HG03097 (cell line): ENCODE results near the gene PHF21B.

Source experiments
- ATAC-seq: cut with Tn5 transposase; IDR thresholded peaks from one replicate; pipeline ENCODE4 v1.9.1; 2021; ENCODE audit not compliant: unreplicated experiment, low FRiP score

Gene PHF21B

DNA sequence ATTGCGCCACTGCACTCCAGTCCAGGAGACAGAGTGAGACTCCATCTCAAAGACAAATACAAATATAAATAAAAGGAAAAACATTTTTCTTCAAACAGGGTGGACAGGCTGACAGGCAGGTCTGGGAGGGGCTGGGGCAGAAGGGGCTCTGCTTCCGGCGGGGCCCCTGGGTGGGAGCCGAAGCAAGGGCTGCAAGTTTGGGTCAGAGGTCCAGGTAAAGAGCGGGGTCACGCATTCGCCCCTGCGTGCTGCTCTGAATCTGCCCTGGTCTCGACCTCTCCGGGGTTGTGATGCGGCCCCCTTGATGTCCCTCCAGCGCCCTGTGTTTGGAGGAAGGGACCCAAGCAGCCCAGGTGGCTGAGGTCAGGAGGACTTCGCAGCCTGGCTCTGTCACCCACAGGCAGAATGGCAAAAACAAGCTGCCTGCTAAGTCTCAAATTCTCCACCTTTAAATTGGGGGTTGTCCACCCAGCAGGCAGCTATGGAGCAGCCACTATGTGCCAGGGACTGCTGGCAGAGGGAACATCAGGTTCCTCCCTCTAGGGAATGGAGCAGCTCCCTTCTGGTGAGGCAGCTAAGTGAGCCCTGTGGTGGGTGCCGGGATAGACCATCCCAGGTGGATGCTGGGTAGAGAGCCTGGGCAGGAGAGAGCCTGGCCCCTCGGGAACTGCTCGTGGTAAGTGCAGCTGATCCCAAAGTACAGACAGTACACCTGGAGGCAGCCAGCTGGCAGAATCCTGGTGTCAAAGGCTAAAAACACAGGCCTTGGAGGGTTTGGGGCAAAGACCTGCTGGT, 10.3 kb upstream of the PHF21B start:
- ATAC-seq, result no peak

DNA sequence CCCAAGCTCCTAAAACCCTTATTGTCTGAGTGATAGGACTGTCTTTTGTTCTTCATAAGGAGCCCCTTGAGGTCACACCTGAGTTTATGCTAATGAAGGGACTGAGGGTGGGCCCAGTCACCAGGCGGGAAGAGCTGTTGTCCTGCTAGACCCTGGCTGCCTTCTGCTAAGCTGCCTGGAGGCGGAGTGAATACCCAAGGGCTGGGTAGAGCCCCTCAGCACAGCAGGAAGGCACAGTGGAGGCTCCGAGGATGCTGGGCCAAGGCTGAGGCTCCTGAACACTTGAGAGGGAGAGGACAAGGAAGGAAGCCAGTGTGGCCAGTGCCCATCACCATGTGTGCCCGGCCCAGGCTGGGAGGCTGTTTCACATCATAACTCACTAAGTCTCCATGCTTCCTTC, 4.8 kb upstream of the PHF21B start:
- ATAC-seq, result no peak

DNA sequence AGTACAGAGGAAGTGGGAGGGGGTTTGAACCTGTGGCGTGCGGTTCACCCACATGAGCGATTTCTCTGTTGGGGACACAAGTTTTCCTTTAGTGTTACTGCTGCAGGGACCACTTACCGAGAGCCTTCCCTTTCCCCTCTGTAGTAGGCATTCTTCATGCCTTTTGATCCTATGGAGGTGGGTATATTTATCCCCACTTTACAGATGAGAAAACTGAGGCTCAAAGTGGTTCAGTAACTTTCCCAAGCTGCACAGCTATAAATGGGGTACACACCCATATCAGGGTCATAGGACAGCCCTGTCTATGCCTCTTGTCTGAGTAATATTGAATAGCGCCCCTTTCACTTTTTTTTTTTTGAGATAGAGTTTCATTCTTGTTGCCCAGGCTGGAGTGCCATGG, 3.3 kb upstream of the PHF21B start:
- ATAC-seq, result no peak

DNA sequence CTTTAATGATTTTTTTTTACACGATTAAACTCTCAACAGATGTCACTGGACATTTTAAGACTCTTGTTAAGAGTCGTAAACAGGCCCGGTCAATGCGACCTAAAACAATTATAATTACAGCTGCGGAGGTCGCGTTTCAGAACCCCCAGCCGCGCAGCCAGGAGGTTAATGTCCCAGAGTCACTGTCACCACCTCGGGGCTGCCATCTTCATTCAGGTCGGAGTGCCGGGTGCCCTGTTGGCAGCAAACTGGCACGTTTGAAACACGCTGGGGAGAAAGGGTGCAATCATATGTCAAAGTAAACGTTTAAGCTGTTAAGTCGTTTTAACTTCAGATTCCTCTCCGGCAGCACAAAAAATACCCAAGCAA, 711 bp upstream of the PHF21B start:
- ATAC-seq, result no peak

DNA sequence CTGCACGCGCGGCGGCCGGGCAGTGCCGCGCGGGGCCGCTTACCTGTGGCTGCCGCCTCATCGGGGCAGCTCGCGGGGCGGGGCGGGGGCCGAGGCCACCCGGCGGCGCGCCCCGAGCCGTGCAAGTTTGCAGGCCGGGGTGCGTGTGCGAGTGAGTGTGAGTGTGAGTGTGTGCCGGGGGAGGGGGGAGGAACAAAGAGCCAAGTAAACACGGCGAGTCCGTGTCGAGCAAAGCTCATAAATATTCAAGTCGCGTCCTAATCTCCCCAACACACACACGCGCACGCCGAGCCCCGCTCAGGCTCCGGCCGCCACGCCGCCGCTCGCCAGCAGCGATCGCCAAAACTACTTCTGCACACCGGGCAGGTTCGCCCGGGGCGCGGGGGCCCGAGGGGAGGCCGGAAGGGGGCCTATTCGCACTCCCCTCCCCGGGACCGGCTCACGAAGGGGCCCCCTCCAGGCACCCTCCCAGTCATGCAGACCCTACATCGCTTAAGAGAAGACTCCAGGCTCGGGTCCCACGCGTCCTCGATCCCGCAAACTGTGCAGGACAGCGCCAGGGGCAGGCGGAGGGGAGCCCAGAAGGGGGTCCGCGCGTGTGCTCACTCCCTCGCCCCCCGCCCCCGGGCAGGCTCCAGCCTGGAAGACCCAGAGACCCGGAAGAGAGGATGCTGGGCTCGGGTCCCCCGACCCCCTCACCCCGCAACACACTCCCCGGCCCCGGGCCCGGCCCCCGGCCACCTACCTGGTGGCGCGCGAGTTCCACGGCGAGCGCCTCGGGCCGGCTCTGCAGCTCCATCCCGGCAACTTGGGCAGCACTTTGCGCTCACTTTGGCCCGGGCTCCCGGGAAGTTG, 827 bp downstream of the PHF21B start:
- no peak for ATAC-seq

DNA sequence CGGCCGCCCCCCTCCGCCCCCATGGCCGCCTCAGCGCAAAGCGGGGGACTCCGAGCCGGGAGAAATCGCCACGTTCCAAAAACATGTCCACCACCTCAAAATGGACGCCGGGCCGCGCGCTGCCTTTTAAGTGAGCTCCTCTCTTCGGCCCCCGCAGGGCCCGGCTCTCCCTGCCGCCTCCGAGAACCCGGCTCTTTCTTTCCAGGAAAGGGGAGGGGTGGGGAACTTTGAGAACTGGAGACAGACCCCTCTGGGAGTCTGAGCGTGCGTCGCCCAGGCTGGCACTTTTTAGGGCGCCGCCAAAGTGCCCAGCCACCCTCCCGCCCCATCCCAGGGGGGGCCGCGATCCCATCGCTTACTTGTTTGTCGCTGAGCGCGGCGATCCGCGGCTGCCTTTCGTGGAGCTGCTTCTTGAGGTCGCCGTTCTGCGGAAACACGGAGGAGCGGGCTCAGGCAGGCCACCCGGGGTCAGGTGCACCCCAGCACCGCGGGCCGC, 1.6 kb downstream of the PHF21B start:
- no peak for ATAC-seq

DNA sequence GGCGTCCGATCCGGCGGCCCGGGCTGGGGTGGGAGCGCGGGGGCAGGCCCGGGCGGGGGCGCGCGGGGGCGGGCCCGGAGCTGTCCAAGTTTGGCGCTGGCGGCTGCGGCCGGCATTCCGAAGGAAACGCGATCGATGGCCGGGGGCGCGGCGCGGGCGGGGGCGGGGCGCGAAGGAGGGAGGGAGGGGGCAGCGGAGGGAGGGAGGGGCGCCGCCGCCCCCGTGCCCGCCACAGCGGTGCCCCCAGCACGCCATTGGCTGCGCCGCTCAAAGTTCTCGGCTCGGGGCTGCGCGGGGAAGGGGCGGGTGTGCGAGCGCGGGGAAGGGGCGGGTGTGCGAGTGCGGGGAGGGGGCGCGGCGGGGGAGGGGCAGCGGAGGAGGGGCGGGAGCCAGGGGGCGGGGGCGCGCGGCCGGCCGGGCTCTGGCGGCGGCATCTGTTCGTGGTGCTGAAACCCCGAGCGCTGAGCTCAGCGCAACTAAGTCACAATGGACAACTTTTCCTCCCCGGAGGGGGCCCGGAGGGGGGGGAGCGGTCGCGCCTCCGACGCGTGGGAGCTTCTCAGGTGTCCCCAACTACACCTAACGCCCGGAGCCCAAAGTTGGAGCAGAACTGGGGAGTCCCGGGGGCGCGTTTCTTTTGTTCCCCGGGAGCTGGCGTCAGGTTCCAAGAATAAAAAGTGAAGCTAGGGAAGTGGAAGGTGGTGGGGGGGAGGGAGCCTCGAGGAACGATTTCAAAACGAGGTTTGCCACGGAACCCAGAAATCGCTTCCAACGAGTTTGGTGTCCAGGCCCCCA, 2.2 kb downstream of the PHF21B start:
- ATAC-seq, result no peak

DNA sequence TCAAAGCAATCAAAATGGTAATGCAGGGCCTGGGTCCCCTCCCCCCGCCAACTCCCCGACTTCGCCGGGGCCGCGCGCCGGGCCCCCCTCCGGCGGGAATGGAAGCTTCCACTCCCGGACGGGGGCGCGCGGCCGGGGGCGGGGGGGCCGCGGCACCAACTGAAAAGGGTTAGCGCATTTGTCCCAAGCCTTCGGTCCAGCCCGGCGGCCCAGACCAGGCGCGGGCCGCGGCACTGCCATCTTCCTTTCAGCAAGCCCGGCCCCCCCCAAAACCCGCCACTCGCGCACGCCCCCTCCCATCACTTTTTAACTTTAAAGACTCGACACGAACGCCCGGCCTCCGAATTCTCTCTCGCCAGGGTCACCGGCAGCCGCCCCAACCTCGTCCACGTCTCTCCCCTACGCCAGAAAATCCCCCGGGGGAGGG, 2.8 kb downstream of the PHF21B start:
- ATAC-seq, result no peak

DNA sequence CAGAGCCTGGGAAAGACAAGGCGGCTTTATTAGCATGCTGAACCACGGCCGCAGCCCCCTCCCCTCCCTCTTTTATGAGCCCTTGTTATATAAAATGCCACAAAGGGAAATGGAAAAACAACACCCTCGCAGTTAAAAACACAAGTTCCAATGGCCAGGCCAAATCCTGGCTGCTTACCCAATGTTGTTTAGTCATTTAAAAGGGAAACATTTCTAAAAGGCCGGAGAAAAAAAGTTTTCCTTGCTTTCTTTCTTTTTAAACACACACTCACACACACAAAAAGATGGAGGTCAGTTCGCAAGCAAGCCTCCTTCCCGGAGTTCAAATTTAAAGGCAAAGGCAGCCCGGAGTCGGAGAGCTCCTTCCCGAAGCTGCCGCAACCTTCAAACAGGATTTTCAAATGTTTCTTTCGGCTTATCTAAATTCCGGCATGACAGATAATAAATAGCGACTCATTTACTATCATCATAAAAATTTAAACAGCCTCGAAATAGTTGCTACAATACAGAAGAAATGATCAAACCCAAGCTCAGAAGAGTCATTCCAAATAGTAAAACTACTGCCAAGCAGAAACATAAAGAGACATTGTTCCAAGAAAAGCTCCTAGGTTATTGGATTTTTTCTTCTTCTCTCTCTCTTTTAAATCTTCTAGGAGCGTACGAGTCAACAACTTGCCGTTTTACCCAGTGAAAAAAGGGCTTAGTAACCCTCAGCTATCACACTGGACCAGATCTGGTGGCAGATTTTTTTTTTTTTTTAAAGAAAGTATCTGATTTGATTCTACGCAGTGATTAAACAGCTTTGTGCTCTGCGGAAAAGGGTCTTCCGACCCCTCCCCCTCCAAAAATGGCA, 3.5 kb downstream of the PHF21B start:
- ATAC-seq, result no peak

DNA sequence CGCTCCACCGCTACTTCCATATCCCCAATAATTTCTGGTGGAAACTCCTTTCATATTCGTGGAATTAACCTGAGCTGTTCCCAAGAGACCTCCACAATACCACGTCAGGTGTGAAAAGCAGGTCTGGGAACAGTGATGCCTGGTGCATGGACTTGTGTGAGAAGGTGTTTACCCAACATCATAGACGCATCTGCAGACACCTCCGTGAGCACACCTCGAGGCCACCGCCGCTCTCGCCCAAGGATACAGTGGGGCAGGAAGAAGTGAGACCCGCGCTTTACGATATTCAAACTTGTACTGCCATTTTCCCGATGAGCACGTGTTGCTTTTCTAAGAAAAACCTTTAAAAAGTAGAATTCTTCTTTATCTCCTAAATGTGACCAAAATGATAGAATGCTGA, 8.2 kb downstream of the PHF21B start:
- no peak for ATAC-seq

DNA sequence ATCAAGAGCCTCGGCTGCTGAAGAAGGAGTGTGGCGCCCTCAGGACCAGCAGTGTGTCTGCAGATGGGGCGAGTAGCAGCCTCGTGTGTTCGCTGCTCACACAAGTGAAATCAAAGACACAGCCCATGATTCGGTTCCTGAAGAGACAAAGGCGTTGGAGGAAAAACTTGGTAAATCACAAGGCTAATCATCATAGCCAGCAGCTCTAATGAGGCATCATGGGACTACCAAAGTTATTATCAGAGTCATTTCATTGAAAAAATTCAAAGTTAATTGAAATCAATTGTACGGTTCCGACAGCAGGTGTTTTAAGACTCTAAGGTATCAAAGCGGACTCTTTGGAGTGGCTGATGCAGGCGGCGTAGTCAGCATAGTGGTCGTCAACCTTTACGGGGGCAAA, 9.5 kb downstream of the PHF21B start:
- ATAC-seq, result no peak

DNA sequence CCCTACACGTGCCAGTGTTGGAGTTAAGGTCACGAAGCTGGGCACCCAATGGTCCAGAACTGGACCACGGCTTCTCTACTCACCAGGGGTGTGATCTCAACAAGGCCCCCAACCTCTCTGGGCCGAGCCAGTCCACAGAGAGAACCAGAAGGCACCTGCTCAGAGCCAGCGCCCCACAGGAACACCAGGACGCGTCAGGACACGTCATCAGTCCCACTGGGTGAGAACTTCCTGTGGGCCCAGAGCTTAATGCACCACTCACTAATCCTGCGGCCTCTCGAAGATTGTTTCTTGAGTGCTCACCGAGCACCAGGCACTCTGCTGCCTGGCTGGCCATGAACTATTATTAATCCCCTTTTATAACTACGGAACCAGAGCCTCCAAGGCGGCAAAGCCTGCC, 10.1 kb downstream of the PHF21B start:
- ATAC-seq, result no peak

DNA sequence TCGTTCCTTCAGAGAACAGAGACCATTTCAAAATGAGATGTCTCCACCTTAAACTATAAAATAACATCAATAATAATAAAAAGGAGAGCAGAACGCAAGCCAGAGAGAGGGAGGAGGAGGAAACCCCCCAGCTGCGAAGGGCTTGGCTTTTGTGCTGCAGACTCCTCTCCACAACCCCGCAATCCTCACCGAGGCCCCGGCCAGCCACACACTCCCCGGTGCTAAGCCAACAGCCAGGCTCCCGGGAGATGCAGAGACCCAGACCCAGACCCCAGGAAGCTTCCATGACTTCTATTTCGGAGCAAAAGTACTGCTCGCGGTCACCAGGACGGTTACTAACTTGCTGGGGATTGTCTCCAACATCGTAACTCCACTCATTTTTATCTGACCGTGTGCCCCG, 10.6 kb downstream of the PHF21B start:
- ATAC-seq, result no peak

DNA sequence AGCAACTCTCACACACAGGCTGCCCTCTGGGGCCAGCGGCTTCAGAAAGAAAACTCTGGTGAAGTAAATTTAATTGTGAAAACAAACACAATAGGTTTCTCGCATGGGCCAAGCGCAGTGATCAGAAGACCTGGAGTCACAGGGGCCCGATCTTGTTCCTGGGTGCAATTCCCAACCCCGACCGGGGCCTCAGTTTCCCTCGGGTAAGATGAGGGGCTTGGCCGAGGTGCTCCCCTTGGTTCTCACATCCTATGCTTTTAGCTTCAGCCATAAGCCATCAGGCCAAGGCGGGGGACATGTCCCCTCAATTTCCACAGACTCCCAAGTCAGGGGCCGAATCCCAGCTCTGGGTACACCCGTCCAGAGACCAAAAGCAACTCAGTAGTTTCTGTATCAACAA, 11.5 kb downstream of the PHF21B start:
- no peak for ATAC-seq

DNA sequence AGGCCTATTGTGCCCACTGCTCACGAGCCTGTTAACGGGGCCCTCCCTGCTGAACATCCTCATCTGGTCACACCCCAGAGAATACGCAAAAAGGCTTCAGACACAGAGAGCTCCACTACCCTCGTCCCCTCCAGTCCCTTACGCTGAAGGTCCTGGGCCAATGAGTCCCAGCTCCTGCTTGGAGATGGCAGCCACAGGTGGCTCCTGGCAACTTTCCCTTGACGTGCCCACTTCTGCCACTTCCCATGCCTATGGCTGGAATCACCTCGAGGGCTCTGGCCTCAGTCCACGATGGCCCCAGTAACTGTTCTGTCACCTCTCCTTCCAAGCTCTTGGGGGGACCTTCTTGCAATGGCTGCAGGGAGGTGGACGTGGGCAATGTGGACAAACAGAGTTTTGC, 12.7 kb downstream of the PHF21B start:
- ATAC-seq, result no peak

DNA sequence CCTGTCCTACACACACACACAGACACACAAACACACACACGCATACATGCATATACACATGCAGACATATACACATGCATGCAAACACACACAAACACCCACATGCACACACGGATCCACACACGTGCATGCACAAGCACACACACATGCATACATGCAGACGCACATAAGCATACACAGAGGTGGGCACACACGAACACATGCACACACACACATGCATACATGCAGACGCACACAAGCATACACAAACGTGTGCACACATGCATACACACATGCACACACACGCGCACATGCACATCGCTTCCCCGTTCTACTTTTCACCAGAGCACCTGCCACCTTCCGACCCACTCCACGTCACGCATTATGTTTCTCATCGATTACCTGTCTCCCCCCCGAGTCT, 13.2 kb downstream of the PHF21B start:
- no peak for ATAC-seq

DNA sequence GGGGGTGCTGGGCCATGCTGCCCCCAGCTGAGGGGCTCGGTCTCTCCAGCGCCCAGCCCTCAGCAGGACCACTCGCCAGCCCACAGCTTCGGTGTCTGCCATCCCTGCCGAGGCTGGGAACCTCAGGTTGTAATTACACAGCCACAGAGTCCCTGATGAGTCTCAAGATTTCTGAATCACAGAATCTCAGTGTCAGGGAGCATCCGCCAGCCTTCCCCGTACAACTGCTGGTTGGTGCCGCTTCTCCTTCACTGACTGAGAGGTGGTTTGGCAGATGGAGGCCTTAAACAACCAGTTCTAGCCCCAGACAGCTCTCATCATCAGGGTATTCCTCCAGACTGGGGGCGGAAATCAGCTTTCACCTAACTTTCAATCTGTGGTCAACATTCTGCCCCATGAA, 13.7 kb downstream of the PHF21B start:
- no peak for ATAC-seq

DNA sequence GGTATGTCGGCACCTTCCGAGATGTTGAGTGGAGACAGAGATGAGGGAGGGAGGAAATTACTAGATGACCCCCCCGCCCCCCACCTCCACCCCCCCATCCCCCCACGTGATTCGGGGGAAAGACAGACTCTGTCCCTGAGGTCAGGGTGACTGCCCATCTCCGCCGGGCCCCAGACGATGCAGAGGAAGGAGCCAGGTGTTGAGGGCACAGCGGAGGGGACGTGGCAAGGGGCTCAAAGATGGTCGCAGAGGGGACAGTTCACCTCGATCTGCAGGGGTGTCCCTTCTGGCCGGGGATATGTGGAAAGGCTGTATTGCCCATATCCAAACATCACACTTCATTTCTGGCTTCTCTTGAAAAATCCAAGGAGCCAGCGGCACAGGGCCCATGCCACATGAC, 14.1 kb downstream of the PHF21B start:
- no peak for ATAC-seq

DNA sequence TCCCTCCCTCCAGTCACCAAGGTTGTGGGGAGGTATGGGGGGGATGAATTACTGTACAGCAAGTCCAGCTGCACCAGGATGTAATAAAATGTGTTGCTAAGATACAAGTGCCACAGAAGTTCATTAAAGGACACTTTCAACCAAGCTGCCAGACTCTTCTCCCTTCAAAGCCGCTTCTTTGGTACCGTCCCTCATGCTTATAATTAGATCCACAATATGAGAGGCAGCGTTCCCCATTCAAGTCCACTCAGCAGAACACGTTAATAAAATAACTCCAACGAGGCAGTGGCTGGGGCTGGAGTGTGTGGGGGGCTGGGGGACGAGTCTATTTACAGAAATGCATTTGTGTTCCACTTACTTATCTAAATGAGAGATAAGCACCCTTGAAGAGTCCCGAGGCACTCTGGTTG, 14.7 kb downstream of the PHF21B start:
- ATAC-seq, result no peak

DNA sequence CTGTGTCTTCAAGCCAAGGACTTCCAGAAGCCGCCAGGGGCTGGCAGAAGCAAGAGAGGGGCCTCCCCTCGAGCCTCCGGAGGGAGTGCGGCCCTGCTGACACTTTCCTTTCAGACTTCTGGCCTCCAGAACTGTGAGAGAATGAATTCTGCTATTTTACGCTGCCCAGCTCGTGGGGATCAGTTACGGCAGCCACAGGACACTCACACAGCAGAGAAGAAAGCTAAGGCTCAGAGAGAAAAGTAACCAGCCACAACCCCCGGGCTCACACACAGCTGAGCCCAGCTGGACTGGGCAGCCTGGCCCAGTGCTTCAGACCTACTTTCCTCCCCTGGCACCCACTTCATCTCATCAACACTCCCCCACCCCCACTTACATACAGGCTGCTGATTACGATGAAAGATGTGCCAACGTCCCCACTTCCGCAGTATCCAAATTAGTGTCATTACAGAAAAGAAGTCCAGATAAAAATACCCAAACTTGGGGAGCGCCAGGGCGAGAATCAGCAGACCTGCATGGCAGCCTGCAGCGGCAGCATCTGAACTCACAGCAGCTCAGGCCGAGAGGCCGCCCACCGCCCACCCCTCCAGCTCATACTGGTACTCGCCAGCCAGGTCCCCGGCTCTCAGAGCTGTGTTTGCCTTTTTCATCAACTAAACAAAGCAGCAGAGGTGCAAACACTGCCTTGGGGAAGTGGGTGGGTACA, 15.3 kb downstream of the PHF21B start:
- ATAC-seq, result no peak
